Upper lobe of left lung (tissue), 4 donors: Measurements from ENCODE around the gene SRC.

Experiments used
- EP300 ChIP-seq, 4 donors: sonication (generic); formaldehyde crosslinking; IDR thresholded peaks; one replicate each; pipeline ENCODE4 v1.5.1; 2017; ENCODE audit warnings: antibody characterized with exemption in 4 of 4, control low read depth in 2 of 4
- POLR2A ChIP-seq, 4 donors: fragments of 450-650 bp; IDR thresholded peaks; one replicate each; pipeline ENCODE4 v1.5.1; 2016 to 2017; ENCODE audit warnings: antibody characterized with exemption in 4 of 4, mild to moderate bottlenecking in 2 of 4
- POLR2AphosphoS5 ChIP-seq, 2 donors: sonication (generic); formaldehyde crosslinking; IDR thresholded peaks; one replicate each; pipeline ENCODE4 v1.5.1; 2017; ENCODE audit warnings: antibody characterized with exemption in 2 of 2
- TF ChIP-seq, protein P1 (sequence below), 6 experiments: fragments of 450-650 bp in 4 of 6; fragments of 200-600 bp in 2 of 6; sonication (generic) in 2 of 6; IDR thresholded peaks; one replicate each; pipeline ENCODE4 v1.5.1; 2016 to 2019; ENCODE audit warnings: antibody characterized with exemption in 6 of 6

GRCh38 chr20:37416100-37416847 is 70.3 kb downstream of the SRC start:
- TF ChIP-seq, protein P1, sequence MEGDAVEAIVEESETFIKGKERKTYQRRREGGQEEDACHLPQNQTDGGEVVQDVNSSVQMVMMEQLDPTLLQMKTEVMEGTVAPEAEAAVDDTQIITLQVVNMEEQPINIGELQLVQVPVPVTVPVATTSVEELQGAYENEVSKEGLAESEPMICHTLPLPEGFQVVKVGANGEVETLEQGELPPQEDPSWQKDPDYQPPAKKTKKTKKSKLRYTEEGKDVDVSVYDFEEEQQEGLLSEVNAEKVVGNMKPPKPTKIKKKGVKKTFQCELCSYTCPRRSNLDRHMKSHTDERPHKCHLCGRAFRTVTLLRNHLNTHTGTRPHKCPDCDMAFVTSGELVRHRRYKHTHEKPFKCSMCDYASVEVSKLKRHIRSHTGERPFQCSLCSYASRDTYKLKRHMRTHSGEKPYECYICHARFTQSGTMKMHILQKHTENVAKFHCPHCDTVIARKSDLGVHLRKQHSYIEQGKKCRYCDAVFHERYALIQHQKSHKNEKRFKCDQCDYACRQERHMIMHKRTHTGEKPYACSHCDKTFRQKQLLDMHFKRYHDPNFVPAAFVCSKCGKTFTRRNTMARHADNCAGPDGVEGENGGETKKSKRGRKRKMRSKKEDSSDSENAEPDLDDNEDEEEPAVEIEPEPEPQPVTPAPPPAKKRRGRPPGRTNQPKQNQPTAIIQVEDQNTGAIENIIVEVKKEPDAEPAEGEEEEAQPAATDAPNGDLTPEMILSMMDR (IDR thresholded peaks at IDR 0.05): no peak
- TF ChIP-seq POLR2A (IDR thresholded peaks at IDR 0.05): no peak
- TF ChIP-seq POLR2AphosphoS5 (IDR thresholded peaks at IDR 0.05): no peak
- no peak for TF ChIP-seq EP300 (IDR thresholded peaks at IDR 0.05)
